ENCODE data around the gene FAM107A. TPM values are rescaled to one million over a fixed set of nuclear protein-coding genes. Genes with fewer than 3 reads are reported as not detected.
A peak's percentile ranks its signal among the peaks of the same experiment; 100 is the strongest.

FAM107A gene
- total and polyA plus RNA-seq, 2 of the 13 experiments (the other 11 are each of a cell fraction or from before 2014, with no cell fraction given), result not detected

GRCh38 chr3:58519668-58520402, 57.4 kb downstream of the FAM107A start (continued):
- TF ChIP-seq RNF219 (CRISPR knock-in tag; IDR thresholded peaks at IDR 0.05) (no peak), ZFY (CRISPR knock-in tag; IDR thresholded peaks at IDR 0.05) (peak; percentile 68), ZNF792 (CRISPR knock-in tag; IDR thresholded peaks at IDR 0.05) (peak; percentile 37; the same call in 1 of the 2 replicates), PAXIP1 (CRISPR knock-in tag; conservative IDR thresholded peaks at IDR 0.05) (peak; percentile 98), MTA1 (CRISPR knock-in tag; IDR thresholded peaks at IDR 0.05; ENCODE audit: borderline replicate concordance) (peak; percentile 62; the same call in 1 of the 2 replicates), ZNF362 (CRISPR knock-in tag; IDR thresholded peaks at IDR 0.05; ENCODE audit: borderline replicate concordance) (peak; percentile 15; the same call in 1 of the 2 replicates), ZNF720 (CRISPR knock-in tag; IDR thresholded peaks at IDR 0.05) (no peak), NCOA2 (CRISPR knock-in tag; IDR thresholded peaks at IDR 0.05) (peak; percentile 70; the same call in 1 of the 2 replicates), ZNF510 (CRISPR knock-in tag; IDR thresholded peaks at IDR 0.05; ENCODE audit: low read depth) (no peak), AFF4 (CRISPR knock-in tag; IDR thresholded peaks at IDR 0.05) (no peak), ZNF776 (CRISPR knock-in tag; IDR thresholded peaks at IDR 0.05) (no peak), ZNF230 (CRISPR knock-in tag; IDR thresholded peaks at IDR 0.05) (0 out of 2 replicates have a peak, but pooled peaks have one; percentile 65), MAX (IDR thresholded peaks at IDR 0.05) (peak; percentile 21; the same call in 1 of the 2 replicates), ZNF264 (CRISPR knock-in tag; IDR thresholded peaks at IDR 0.05) (peak; percentile 44; the same call in 1 of the 2 replicates), UBTF (CRISPR knock-in tag; IDR thresholded peaks at IDR 0.05) (peak; percentile 39; the same call in 1 of the 2 replicates)

Data from HepG2 (cell line).